GM19463 (cell line): ENCODE measurements around the gene AVPR2.

Experiments used
- ATAC-seq: cut with Tn5 transposase; IDR thresholded peaks from one replicate; pipeline ENCODE4 v1.9.1; 2021; ENCODE audit warnings: mild to moderate bottlenecking, moderate library complexity; ENCODE audit not compliant: unreplicated experiment

The AVPR2 gene

DNA sequence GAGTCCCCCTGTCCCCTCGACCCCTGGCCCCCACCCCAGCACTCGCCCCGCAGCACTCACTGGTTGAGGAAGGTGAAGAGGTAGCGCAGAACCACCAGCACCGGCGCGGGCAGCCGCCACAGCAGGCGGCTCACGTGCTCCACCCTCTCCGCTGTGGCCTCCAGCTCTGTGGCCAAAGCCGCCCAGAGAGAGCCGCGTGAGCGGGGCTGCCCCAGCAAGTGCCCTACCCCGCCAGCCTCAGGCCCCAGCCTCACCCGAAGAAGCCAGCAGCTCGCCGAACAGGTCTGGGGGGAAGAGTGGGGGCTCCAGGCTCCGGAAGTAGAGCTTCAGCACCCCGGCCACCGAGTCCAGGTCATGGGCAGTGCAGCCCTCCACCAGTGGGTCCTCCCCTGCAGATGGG is 6.0 kb downstream of the AVPR2 start:
- no peak for ATAC-seq

DNA sequence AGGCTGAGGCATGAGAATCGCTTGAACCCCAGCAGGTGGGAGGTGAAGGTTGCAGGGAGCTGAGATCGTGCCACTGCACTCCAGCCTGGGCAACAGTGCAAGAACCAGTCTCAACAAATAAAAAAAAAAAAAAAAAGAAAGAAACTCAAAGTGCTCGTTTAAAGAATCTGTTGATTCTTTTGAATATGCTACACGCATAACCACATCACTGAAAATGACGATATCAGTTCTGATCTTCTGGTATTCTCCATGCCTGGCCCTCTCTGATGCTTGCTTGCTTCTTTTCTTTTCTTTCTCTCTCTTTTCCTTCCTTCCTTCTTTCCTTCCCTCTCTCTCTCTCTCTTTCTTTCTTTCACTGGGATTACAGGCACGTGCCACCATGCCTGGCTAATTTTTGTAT is 7.3 kb downstream of the AVPR2 start:
- ATAC-seq: no peak

DNA sequence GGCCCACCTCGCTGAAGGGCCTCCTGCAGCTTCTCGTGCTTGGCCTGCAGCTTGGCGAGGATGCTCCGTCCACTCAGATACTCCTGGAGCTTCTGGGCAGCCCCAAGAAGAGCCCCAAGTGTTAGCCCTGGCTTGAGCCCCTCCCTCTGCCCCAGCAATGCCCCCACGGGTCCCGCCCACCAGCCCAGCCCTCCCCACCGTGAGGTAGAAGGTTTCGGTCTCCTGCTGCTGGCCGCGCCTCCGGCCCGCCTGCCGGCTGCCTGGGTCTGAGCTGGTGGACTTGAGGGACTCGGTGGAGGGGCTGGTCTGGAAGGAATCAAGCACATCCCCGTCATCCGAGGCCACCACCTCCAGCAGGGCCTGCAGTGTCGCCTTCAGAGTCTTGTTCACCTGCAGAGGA is 8.7 kb downstream of the AVPR2 start:
- ATAC-seq: no peak

DNA sequence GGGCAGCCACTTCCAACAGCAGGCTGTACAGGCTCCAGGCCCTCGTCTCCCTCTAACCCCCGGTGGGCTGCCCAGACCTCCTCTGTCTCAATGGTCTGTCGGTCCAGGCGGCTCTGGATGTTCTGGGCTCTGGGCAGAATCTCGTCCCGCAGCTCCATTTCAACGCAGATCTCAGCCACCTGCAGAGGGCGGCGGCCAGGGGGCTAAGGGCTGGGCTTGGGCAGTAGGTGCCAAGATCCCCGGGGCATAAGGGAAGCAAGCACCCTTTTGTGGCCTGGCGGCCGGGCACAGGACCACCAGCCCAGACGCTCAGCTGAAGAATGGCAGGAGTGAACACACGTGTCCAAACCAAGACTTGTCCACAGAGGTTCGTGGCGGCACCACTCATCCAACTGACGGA is 9.2 kb downstream of the AVPR2 start:
- no peak for ATAC-seq

DNA sequence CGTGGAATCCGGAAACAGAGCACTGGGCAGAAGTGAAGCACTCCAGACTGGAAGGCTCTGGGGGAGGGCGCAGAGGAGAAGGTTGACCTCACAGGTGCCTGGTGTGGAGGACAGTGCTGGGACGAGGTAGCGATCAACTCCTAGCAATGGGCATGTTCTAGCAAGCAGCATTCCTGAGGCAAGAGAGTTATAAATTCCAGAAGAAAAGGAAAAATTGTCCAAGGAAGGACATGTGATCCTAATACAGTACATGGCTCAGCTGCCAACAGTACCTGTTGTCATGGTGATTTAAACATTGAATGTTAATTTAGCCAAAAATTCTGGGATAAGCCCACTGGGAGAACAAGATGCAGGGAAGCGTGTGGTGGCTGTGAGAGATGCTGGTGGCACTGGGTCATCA is 13.4 kb downstream of the AVPR2 start:
- no peak for ATAC-seq

DNA sequence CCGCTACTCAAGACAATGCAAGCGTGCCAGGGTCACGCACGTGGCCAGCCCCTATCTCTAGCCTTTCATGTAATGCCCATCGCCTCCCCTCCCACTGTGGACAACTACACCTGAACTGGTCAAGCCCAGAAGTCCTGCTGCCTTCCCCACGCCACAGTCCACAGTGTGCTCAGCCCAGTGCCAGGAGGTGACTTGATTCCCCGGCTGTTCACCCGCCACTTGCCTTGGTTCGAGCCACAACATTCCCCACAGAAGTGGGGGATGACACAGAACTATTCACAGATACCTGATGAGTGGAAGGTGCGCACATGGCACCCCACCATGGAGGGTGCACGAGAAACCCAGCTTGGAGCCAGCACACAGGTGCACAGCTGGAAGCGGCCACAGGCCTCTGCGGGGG is 14.8 kb downstream of the AVPR2 start:
- ATAC-seq: no peak

DNA sequence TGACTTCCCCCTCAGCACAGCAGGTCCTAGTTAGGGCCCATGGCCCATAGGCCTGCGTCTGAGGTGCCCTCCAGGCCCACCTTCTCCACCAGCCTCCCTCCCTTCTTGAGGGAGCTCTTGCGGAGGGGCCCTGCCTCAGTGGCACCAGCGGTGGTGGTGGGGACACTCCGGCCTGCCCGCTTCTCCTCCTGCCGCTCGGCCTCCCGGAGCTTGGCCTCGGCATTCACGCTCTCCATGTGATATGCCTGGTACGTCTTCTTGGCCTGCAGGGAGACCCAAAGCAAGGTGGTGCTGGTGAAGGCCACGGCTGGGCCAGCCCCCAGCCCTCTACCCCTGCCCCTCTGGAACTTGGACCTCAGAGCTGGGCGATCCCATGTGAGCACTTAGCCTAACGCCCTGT is 16.1 kb downstream of the AVPR2 start:
- no peak for ATAC-seq

DNA sequence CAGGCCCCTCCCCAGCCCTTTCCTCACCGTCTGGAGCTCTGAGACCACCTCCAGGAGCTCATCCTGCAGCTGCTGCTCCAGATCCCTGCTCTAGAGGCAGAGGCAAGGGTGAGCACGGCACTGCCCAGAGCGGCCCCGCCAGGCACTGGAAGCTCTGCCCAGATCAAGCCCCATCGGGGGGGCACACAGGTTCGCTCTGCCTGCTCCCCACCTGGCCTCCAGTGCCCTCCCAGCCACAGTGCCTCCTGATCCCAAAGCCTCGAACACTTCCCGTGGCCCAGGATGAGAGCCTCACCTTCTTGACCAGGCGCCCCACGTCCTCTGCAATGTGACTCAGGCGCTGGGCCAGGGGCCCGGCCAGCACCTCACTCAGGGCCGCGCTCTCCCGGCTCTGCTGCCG is 16.6 kb downstream of the AVPR2 start:
- ATAC-seq: no peak

DNA sequence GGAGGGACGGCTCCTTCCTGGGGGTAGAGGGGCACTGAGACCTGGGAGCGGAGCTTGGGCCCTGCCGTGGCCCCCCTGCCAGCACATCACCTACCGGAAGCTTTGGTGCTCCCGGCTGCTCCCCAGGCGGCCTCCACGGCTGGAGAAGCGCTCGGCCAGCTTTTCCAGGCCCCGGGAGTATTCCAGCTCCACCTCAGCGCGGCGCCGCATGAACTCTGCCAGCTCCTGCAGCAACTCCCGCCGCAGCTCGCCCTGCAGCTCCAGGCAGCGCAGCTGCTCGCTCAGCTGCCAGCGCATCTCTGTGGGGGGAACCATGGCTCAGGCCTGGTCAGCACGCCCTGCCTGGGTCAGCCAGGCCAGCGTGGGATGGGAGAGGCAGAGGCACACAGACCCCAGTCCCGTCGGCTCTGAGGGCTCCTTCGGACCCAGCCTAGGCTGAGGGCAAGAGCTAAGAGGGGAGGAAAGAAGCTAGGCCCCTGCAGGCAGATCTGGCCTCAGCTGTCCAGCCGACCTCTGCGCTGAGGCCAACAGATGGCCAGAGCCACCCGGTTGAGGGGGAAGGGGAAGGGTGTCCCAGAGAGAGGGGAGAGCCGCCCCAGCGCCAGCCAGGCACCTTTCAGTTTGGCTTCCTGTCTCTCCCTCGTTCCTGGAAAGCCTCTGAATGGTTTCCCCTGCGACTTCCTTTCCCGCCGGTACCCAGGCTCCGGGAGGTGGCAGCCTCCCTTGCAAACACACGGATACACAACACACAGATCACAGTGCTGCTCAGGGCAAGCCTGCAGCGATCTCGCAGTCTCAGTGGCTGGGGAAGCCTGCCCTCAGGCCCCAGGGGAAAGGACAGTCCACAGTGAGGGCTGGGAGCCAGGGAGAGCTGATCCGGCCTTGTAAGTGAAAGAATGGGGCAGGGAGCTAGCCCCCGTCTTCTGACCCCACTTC is 17.3 kb downstream of the AVPR2 start:
- ATAC-seq: no peak

DNA sequence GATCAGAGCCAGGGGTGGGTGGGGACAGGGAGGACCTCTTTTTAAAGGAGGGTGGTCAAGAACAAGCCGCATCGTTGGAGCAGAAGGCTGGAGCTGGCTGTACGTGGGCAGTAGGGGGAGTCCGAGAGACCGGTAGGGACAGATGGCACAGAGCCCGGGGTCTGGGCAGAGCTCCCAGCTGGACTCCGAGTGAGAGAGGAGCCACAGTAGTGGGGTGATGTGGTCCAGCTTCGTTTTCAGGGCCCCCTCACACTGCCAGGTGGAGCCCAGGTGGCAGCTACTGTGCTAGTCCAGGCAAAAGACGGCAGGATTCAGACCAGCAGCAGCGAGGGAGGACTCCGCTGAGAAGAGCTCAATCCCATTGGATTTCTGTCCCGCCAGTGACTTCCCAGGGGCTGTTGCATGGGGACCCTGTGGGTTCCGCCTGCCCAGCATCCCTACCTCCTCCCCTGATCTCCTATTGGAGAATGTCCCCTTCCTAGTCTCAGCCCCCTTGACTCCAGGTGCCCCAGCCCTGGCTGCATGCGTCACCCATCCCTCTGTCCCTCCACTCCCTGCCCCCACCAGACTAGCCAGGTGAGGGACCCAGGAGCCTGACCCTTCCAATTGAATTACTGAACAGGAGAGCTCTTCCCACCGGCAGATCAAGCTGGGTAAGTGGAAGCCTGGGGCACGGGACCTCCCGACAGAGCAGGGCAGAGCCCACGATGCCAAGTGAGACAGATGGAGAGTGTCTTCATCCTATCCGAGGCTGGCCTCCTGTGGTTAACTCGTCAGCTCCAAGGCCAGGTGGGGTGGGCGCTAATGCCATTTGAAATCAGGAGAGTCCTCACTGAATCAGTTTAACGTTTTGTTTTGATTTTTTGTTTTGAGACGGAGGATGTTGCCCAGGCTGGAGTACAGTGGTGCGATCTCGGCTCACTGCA is 18.7 kb downstream of the AVPR2 start:
- no peak for ATAC-seq

DNA sequence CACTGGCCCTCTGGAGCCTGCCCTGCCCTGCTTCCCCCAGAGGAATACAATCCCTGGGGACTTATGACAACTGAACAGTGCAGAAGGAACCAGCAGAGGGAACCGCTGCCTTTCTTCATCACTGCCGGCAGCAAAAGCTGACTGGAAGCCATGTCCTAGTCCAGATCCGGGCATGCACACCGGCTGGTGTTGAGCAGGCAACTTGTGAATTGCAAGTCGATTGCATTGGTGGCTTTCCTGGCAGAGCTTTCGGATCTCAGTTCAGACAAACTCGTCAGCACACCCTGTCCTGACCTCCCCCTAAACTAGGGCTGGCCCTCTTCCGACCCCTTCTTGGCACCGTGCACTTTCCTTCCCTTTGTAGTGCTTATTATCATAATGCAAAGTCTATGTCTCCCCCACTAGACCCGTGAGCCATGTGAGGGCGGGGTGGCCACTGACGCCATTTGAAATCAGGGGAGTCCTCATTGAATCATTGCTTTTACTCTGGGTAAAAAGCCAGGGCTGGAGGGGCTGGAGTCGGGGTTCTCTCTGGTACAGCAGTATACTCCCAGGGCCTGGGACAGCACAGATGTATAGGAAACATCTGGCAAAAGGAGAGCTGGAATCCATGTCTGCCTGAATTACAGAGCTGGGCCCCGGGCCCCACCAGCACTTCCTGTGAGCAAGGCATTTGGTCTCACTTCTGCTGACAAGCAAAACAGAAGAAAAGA is 19.8 kb downstream of the AVPR2 start:
- ATAC-seq: no peak

DNA sequence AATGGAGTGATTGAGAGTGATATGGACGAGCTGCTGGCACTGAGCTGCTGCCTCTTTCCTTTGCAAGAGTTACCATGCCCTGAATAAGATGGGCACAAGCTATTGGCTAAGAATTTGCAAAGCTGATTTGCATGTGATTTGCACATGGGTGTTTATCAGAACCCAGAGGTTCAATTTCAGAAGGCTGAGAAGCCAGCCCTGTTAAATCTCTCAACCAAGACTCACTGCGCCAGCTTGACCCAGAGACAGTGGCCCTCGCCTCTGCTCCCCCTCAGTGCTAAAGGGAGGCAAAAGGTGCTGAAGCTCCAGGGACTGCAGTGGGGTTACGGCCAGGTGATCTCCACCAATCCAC is 20.9 kb downstream of the AVPR2 start:
- no peak for ATAC-seq

DNA sequence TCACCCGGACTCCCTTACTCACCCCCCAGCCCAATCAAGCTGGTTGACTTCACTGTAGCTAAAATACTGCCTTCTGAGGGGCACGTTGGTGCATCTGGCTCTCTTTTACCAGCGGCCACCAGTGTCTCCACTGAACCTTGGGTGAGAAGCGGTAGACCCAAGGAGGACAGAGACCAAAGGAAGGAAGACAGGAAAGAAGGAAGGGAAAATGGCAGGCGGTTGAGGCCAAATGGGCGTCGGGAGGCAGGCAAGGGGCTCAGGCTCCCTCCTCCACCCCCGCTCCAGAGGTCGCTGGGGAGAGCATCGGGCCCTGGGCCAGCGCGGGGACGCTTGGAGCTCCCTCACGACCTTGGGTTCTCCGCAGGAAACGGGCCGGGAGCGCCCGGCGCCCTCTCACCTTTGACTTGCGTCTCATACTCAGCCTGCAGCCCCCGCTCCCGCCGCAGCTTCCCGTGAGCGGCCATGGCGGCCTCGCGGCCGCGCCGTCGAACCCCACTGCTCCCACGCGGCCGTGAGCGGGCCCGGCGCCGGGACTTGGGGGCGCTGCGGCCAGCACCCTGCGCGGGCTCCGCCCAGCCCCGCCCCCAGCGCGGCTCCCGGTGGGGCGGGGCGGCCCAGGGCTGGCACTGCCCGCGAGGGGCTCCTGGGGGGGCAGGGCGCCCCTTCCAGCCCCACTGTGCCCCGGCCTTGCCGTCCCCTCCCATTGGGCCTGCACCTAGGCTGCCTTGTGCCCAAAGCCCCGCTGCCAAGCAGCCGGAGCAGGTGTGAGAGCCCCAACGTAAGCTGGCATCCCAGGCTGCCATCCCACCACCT is 21.5 kb downstream of the AVPR2 start, which contains the start of gene ARHGAP4:
TSS of gene ARHGAP4 (minus strand) at position 526 of the 813 bp plus-strand sequence. CDS start at position 464, 62 bp downstream.
- no peak for ATAC-seq

DNA sequence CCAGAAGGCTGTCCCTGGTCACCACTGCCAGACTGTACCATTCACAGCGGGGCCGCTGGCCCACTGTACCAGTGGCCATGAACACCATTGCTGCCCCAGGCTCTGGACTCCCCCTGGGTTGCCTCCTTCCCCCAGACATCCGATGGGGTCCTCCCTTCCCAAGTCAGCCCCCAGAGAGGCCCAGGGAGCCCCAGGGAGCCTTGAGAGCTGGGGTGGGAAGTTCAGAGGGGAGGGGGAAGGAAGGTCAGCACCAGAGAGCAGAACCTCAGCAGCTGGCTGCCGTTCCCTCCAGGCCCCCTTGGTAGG is 22.0 kb downstream of the AVPR2 start:
- ATAC-seq: no peak

DNA sequence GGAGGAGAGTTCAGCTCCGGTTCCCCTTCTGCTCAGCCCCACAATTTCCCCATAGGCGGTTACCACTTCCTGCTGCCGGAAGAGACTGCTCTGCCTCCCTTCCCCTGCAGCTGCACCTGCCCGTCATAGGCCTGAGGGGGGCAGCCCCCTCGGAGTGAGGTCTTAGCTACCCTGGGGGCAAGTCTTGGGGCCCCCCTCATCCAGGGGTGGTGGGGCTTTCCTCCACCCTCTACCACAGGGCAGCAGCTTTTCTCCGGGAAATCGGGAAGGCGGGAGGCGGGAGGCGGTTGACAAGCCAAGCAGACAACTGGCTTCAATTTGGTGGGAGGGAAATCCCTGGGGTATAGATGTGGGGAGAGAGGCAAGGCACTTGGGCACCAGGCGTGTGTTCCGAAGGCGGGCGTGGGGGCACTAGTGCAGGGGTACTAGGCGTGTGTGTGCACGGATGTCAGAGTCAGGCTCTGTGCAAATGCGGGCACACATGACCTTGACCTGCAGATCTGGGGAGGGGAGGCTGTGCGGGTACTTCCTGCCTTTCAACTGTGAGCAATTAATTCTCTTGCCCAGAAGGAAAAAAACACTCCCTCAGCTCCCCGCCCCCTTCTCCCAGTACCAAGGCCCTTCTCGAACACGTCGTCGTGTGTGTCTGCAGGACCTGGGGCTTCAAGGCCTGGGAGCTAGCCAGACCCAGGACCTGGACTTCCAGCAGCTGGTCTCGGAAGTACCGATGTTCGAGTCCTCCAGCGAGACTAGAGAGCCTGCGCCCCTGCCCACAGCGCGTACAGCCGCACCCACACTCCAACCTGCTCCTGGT is 22.6 kb downstream of the AVPR2 start:
- peak; percentile 38 for ATAC-seq

DNA sequence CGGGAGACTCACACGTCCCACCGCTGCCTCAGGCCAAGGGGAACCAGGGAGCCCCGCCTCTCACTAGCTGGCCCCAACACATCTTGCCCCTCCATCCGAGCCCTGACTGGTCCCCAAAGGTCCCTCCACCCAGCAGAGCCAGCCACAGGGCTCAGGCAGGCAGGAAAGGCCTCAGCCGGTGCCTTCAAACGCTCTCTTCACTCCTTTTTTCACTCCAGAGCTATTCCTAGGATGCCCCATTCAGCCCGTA is 23.1 kb downstream of the AVPR2 start:
- no peak for ATAC-seq

DNA sequence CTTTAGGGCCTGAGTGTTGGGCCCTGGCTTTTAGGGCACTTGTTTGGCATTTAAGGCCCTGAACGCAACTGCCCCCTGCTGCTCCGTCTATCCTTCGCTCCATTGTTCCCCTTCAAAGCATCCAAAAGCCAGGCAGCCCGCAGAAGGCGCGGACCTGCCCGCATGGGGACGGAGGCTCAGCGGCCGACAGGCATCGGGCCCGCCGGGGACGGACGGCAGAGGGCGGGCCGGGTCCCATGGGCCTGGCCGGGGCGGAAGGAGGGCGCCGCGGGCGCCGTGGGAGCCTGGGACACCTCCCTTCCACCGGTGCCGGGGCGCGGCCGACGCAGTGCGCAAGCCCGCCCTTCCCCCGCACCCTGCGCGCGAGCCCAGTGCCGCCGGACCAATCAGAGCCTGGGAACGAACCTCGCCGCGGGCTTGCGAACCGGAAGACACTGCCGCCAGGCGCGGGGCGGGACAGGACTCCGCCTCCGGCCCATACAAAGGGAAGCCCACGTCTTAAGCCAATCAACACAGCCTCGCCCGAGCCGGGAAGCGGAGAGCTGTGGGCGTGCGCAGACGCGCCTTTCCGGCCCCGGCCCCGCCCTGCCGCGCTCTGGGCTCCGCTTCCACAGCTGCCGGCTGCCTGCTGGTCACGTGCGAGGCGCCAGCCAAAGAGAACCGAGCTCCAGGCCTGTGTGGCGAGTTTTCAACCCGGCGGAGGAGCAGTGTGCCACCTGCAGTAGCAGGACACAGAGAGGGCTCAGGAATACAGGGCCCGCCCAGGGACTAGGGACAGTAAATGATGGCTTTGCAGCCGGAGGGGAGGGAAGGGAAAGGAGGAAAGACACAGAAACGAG is 23.7 kb downstream of the AVPR2 start:
- ATAC-seq: peak; percentile 64

DNA sequence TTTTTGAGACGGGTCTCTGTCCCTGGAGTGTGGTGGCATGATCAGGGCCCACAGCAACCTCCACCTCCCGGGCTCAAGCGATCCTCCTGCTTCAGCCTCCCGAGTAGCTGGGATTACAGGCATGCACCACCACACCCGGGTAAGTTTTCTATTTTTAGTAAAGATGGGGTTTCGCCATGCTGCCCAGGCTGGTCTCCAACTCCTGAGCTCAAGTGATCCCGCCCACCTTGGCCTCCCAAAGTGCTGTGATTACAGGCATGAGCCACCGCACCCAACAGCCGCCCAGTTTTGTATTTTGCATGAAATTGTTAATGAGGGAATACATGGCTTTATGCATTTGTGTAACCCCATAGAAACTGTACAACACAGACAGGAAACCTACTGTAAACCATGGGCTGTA is 24.4 kb downstream of the AVPR2 start:
- ATAC-seq: no peak

DNA sequence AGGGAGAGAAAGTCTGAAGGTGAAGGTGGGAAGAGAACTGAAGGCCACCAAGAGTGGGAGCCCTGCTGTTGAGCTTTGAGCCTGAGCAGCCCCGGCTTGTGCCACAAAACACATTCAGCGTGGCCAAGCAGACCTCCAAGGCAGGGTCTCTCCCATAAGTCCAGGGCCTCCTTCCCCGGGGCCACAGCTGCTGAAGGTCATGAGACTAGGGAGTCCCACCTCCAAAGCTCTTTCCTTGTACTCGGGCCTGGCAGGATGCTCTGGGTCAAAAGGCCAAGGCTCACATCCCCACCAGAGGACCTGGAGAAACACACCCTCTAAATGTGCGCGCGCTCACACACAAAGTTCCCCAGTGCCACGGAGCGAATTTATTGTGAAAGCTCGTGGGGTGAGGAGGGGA is 25.1 kb downstream of the AVPR2 start:
- ATAC-seq: no peak
